GM19372 (cell line): ENCODE results near the gene CYB561D2.

Experiments used
- ATAC-seq: cut with Tn5 transposase; IDR thresholded peaks from one replicate; pipeline ENCODE4 v1.9.1; 2021; ENCODE audit warnings: mild to moderate bottlenecking, low read depth, moderate library complexity; ENCODE audit not compliant: unreplicated experiment

The CYB561D2 gene

GRCh38 chr3:50340448-50341329 is 10.0 kb upstream of the CYB561D2 start, which contains the start of gene RASSF1:
RASSF1 (minus strand) TSS chr3:50340836; CDS start chr3:50340805, 31 bp downstream.
- ATAC-seq = no peak

- ATAC-seq = no peak
These were observed 9.1 kb upstream of the CYB561D2 start for GRCh38 chr3:50341537-50341936.

- no peak for ATAC-seq
These were observed 8.5 kb upstream of the CYB561D2 start for GRCh38 chr3:50341996-50342650.

GRCh38 chr3:50342813-50343633 is 7.6 kb upstream of the CYB561D2 start:
- no peak for ATAC-seq

- ATAC-seq = no peak
These were observed 5.7 kb upstream of the CYB561D2 start for GRCh38 chr3:50345008-50345407.

GRCh38 chr3:50345586-50346234 is 5.0 kb upstream of the CYB561D2 start, which contains the start of gene ZMYND10:
ZMYND10 (minus strand) TSS chr3:50345732; CDS start chr3:50345579, 153 bp downstream.
- ATAC-seq = no peak

- ATAC-seq = no peak
These were observed 3.4 kb upstream of the CYB561D2 start for GRCh38 chr3:50347187-50347813.

GRCh38 chr3:50350213-50350526 is 492 bp upstream of the CYB561D2 start:
- no peak for ATAC-seq

- no peak for ATAC-seq
These were observed 648 bp downstream of the CYB561D2 start for GRCh38 chr3:50351323-50351697.

- no peak for ATAC-seq
These were observed 2.1 kb downstream of the CYB561D2 start for GRCh38 chr3:50352781-50353180.

GRCh38 chr3:50353245-50354004 is 2.8 kb downstream of the CYB561D2 start:
- ATAC-seq = no peak

- ATAC-seq = no peak
These were observed 3.6 kb downstream of the CYB561D2 start for GRCh38 chr3:50354186-50354764.

GRCh38 chr3:50354850-50355249 is 4.2 kb downstream of the CYB561D2 start:
- no peak for ATAC-seq

- no peak for ATAC-seq
These were observed 5.3 kb downstream of the CYB561D2 start for GRCh38 chr3:50355829-50356552.

- no peak for ATAC-seq
These were observed 5.9 kb downstream of the CYB561D2 start for GRCh38 chr3:50356553-50356952.

- ATAC-seq = no peak
These were observed 6.8 kb downstream of the CYB561D2 start for GRCh38 chr3:50357481-50357880.

GRCh38 chr3:50358355-50358910 is 7.8 kb downstream of the CYB561D2 start:
- ATAC-seq = no peak
